Superior temporal gyrus (tissue), 1 donor: ENCODE results near the gene SORCS3.

Source experiments
- DNase-seq: peaks from one replicate; pipeline ENCODE4 v3.0.0-alpha.2; 2016; ENCODE audit errors: extremely low spot score

The SORCS3 gene

DNA sequence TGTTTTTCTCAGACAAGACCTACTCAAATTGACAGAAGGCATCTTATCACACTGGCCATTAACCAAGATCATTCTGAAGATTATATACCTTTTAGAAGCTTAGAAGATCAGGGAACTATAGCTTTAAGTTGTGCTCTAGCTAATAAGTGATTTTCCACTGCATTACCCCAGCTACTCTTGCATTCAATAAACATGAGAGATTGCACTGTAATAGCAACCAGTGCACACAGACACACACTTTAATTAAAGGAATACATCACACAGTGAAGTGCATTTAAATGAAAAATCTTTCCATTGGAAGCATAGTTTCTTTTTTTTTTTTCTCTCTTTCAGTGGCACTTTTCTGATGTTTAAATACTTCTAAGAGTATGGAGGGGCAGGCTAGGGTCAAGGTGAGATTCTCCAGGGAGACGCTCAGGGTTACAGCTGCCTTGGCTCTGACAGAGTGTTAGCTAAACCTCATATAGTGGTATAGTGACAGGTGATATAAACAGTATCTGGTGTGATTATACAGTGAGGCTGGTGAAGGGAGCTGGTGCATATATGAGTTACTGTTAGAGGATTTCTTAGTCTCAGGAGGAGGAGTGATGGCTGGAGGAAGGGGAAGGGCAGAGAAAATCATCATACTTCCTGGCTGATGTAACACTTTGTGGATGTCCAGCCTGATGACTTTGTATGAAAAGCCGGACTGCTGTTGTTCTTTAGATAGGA lies 369.5 kb downstream of the SORCS3 start:
- DNase-seq, result no peak

DNA sequence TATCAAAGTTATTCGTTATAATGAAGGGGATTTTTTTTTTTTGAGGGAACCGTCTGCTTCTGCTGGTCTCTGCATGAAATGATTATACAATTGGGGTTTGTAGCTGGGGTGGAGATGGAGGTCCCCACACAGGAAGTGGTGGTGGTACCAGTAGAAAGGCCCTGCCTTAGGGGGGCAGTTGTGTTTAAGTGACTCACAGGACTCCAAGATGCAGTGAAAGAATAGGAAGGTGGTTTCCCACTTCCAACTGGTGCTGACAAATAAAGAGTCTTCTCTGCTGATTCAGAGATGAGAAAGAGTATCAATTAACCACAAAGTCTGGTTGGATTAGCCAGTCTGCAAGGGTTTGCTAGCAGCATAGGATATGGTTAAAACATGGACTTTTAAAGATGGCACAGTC lies 376.0 kb downstream of the SORCS3 start:
- no peak for DNase-seq

DNA sequence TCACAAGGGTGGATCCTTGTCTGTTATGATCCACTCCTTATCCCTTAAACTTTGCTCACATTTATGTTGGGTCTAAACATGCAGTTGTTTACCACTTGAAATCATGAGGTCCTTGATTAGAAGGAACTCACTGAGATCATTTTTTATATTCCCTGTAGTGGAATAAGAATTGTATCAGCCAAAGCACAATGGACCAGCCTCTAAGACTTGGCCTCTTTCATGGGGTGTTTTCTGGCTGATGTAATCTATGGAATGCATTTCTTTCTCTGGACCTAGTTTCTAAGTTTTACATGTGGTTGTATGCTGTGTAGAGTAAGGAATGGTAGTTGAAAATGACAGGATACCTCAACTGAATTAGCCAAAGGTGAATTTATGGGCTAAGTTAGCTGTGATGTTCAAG lies 376.6 kb downstream of the SORCS3 start:
- DNase-seq, result no peak

DNA sequence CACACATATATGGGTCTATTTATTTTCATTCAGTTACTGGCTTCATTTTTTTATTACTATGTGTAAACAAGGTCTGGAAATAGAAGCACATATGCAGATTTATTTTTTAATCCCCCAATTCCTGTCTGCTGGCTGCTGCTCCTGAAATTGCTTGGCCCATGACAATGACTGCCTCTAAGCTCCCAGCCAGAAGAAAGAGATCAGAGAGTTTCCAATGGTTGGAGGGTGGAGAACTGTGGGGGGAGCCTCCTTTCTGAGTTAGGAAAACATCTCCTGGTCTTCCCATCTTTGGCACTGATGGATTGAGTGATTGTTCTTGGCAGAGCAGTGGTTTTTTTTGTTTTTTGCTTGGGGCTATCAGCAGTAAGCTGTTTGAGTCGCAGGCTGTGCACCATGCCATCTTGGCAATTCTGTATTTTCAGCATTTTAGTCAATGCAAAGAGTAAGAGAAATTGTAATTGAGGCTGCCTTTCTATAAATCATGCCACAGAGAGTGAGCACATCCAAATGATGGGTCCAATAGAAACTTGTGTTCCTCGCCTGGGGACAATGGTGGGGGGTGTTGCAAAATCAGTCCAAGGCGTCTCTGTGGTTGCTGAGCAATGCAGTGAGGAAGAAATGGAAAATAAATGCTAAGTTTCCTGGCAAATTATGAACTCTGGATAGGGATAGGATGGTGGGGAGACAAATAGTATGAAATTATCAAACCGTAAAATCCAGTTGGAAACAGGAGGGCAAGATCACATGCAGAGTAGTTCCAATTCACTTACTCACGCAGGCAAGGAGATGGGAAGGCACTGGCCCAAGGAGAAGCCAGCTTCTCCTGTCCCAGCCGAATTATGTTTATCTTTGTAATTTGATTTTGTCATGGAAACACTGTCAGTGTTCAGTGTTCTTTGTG lies 382.4 kb downstream of the SORCS3 start:
- DNase-seq, result no peak

DNA sequence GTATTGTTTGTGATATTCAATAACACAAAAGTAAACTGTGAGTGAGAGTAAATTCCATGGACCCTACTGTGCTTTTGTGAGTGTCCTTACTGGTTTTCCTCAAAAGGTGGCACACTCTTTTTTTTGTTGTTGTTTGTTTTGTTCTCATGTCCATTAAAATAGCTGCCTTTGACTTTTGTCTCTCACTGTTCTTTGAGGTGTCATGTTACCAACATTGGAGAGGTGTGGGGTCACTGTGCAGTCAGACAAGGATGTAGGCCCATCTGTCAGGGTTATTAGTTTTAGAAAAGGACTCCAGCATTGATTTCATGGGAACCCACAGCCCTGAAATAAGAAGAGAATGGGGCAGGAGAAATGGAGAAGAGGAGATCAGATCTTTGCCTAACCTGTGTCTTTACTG lies 383.1 kb downstream of the SORCS3 start:
- no peak for DNase-seq

DNA sequence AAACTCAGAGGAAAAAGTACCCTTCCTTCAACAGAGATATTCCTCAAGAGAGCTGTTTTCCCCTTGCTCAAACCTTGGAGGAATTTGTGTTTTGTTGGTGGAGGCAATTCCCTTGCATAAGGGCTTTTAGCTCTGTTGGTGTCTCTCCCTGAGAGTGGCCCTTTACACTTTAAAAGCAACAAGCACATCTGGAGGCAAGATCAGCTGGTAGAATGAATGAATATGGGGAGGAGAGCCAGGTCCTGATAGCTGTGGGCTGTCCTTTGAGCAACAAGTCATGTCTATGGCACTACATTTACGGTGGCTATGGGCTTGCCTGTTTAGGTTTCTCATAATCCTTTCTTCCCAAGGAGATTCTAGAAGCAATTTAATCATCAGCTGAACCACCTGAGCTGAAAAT lies 384.0 kb downstream of the SORCS3 start:
- no peak for DNase-seq

DNA sequence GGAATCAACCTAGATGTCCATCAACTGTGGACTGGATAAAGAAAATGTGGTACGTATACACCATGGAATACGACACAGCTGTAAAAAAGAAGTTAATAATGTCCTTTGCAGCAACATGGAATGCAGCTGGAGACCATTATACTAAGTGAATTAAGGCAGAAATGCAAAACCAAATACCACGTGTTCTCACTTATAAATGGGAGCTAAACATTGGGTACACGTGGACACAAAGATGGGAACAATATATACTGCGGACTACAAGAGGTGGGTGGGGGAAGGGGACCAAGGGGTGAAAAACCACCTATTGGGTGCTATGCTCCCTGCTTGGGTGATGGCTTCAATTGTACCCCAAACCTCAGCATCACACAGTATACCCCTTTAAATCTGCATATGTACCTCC lies 385.5 kb downstream of the SORCS3 start:
- DNase-seq, result no peak

DNA sequence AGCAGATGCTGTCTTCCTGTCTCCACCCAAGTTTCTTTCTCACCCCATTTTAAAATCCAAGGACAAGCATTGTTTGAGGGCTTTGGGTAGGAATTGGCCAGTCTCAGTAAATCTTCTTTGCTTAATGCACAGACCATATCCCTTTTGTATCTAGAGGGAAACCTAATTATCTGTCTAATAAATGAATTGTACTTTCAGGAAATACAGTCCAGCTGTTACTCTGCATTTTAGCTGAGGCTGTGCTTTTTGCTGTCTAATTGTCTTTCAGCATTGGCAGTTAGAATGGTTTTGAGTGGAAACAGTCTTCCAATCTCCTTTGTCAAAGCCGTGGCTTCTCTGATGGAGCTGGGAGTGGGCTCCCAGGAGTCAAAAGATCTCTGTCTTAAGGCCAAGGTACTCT lies 388.2 kb downstream of the SORCS3 start:
- no peak for DNase-seq

DNA sequence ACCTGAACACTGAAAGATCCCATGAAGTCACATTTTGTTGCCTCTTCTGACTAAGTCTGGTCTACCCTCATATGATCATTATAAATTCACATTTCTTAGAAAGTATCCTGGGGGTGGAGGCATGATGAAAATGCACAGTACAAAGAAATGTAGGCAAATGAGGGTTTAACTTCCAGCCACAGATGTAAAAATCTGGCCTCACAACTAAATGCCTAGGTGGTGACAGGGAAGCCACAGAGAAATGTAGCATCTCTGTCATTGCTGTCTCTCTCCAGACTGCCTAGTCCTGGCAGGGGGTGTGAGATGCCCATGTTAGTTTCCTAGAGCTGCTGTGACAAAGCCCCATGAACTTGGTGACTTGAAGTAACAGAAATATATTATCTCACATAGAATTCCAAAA lies 395.9 kb downstream of the SORCS3 start:
- DNase-seq, result no peak

DNA sequence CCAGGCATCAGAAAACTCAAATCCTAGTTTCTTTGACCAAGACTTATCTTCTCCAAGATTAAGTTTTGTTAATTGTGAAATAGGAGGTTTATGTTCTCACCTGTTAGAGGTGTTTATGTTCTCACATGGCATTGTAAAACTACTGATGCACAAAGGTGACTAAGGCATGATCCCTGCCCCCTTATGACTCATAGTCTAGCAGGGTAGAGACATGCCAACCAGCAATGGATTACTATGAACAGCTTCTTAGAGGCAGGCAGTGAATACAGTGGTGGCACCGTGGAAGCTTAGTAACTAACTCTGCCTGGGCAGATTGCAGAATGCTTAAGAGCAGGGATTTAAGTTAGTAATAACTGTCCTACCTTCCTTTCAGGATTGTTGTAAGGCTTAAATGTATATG lies 400.9 kb downstream of the SORCS3 start:
- no peak for DNase-seq

DNA sequence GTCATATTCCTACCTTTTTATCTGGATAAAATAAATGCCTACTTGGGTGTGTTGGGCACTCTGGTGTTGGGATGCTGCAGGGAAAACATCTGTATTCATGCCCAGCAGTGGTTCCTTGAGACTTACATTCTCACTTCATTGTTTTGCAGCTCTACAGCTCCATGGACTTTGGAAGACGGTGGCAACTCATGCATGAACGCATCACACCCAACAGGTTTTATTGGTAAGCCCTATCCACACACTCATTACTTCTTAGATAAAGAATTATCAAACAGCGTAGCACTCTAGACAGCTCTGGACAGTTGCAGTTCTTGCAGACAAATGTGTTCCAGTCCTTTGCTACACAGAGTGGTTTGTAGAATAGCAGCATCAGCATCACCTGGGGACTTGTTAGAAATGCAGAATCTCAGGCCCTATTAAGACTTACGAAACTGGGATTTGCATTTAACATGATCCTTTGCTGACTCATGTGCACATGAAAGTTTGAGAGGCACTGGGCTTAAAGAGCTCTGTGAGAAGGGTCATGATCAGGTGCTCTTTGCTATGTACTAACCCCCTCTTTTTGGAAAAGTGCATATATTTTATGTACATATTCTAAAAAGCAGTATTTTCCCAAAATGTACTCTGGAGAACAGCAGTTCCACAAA lies 401.9 kb downstream of the SORCS3 start:
- DNase-seq, result no peak

DNA sequence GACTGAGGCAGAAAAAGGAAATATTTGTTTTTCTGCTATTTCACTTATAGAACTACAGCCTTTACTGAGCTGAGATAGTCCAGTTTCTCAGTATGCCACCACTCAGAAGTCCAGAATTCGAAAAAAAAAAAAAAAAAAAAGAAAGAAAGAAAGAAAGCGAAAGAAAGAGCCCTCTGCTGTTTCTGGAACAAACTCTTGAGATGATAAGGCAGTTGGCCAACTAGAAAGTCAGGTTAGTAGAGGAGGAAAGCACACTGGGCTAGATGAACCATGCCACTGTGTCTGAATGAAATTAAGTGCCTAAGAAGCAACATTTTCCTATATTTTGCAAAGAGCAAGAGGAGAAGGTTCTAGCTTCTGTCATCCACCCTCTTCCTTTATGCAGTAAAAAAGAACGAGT lies 403.8 kb downstream of the SORCS3 start:
- DNase-seq, result no peak

DNA sequence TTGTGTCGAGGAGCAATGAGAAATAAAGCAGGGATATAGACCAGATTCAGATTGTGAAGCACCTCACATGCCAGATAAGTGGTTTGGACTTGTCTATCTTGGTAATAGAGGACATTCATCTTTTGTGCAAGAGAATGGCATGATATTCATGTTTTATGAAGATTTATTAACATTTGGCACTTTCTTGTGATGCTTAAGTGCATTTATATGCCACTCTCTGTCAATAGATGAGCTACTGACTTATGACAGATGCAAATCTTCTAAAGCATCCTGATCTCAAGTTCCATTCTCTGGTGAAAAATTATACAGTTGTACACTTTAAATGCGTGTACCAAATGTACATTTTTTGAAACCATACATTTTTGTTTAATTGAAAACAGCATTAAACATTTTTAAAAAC lies 415.3 kb downstream of the SORCS3 start:
- DNase-seq, result no peak

DNA sequence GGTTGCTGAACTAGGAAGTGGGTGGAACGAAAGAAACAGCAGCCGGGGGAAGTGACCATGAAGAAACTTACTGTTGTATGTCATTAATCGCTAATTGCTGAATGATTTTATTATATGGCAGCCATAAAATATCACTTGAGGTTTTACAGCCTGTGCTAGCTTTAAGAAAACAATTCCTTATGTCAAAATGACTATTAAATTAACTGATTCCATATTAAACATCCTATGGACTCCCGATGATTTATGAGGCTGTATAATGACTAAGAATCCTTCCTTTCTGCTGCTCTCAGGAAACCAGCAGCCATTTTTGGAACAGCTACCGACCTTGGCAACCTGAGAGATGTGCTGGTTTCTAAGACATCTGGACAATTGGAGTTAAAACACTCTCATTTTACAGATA lies 421.9 kb downstream of the SORCS3 start:
- DNase-seq, result no peak

DNA sequence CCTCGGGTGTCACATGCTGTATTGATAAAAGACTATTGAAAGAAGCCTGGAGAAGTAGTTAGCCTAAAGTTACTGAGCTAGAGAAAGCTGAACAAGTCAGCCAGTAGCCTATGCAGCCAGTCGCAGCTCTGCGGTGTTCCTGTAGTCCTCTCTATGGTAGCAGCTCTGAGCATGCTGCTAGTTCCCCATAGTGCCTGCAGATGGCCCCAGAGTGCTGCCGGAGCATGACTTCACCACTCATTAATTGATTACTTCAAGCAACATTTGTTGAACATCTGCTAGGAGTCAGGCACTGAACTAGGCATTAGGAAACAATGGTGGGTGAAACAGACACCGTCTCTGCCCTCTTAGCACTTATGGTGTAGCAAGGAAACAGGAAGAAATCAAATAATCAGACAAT lies 422.7 kb downstream of the SORCS3 start:
- no peak for DNase-seq

DNA sequence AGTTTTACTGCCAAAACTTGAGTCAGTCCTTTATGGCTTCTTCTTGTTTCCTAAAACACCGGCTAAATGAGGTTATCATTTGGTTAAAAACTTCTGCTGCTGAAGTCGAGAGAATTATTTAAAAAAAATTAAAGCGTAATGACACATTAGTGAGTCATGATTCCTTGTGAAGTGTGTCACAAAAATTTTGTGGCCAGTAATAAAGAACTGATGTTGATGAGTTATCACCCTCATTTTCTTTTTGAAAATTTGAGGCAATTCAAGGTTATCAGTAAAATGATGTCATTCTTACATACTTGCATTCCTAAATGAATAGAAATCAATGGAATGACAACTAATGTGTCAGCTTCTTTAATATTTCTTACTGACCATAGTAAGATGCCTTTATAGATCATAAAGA lies 427.4 kb downstream of the SORCS3 start:
- no peak for DNase-seq

DNA sequence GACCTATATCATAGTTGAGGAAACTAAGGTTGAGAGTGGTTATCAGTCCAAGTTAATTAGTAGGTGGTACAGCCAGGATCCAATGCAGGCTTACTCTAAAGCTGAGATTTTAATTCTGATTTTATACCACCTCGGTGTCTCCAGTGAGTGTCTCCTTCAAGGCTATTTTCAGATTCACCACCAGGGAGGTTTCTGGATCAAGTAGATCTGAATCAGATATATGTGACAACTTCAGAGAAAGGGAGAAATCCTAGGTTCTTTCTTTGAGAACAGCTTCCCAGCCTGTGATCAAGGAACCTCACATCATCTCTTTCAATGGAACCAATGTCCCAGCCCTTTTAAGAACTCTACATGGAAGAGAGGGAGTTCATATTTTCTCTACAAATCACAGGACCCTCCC lies 429.2 kb downstream of the SORCS3 start:
- DNase-seq, result no peak

DNA sequence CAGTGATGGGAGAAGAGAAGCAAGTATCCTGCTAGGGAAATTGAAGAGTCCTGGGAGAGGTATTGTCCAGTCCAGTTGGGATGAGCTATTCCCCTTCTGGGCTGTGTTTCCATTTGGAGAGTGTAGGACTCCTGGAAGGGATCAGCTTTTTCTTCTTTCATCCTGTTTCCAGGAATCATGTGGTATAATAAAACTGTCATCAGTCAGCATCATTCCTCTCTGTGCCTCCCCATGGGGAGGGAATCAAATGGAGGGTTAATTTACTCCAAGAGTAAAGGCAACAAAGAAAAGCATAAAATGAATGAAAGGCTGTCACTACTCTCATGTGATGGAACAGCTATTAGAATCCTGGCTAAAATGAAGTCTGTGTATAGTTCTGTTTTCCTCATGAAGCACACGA lies 429.9 kb downstream of the SORCS3 start:
- no peak for DNase-seq

DNA sequence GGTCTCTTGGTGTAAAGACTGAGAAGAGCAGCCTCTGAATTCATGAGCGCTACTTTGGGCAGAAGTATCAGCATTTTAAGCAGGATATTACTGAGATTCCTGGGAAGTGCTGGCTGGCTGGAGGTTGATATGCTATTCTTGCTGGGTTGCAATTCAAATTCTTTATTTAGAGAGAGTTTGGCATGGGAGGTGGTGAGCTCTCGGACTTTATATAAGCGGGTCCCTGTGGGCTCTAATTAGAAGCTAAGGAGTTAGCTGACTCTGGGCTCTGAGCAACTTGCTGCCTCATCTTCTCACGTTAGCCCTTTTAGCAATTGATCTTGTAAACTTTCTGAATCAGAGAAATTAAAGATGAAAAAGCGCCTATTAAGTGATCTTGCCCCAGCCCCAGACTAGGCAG lies 430.9 kb downstream of the SORCS3 start:
- no peak for DNase-seq

DNA sequence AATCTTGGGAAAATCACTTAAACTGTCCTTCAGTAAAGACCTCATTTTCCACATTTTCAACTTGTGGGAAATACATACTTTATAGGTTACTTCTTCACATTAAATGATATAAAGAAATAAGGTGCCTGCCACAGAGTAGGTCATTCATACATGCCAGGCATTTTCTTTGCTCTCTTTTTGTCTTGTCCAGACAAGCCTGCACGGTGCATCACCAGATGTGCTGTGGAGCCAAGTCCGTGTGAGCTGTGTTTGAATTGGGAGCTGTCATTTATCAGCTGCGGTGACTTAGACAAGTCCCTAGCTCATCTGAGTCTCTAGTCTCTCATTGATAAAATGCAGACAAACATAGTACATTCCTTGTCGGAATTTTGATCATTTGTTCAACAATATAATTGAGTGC lies 432.9 kb downstream of the SORCS3 start:
- DNase-seq, result no peak

DNA sequence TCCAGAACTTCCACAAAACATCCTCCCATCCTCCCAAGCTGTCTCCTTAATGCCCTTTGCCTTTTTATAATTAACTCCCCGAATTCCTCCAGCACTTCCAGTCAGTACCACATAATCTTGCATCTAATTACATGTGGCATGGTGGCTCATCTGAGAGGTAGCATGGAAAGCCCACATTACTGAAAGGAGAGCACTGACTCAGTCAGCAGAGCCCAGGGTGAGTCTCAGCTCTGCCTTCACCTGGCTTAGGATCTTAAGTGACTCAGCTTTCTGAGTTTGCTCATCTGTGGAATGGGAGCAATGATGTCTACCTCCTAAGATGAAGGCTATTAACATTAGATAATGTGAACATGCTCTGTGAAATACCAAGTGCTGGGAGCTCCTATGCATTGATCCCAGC lies 433.9 kb downstream of the SORCS3 start:
- no peak for DNase-seq

DNA sequence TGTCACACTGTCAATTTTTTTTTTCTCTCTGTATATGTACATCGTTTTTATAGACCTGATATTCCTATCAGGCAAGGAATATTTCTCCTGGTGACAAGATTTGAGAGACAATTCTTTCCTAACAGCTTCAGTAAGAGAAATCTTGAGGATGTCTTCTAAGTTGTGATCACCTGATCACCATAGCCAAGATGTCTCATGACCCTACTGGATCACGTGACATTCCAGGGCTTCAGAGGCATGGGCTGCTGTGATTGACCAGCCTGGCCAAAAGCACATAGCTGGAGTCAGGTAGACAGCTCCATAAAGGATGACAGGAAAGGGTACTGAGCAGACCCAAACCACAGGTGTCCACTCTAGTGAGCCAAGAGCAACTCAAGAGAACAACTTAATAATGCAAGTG lies 444.9 kb downstream of the SORCS3 start:
- DNase-seq, result no peak

DNA sequence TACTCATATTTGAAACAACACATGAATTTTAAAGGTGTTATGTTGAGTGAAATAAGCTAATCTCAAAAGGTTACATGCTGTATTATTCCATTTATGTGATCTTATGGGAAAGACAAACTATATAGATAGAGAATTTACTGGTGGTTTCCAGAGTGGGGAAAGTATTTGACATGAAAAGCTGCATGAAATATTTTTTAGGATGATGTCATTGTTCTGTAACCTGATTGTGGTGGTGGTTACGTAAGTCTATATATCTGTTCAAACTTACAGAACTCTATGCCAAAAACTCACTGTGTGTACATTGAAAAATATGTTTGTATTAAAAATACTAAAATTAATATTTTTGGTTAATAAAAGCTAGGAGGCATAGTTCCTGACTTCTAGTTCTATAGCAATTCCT lies 453.0 kb downstream of the SORCS3 start:
- no peak for DNase-seq
